DOHH2 (cell line): ENCODE measurements around the gene CRAMP1.

Experiments
- H3F3A ChIP-seq: fragments of 200-600 bp; sonication (generic), shearing (Covaris generic); 2 replicates; pipeline ENCODE4 v1.6.0; 2016; ENCODE audit warnings: antibody characterized with exemption, mild to moderate bottlenecking; ENCODE audit not compliant: control insufficient read depth, insufficient read depth
- H3K27ac ChIP-seq: fragments of 200-600 bp; sonication (generic); 2 replicates; pipeline ENCODE4 v1.5.1; 2014; ENCODE audit warnings: low read depth, mild to moderate bottlenecking, low read length, moderate library complexity
- H3K27me3 ChIP-seq: fragments of 200-600 bp; sonication (generic); 2 replicates; pipeline ENCODE4 v1.6.1; 2014; ENCODE audit warnings: mild to moderate bottlenecking, low read length, mixed read lengths; ENCODE audit not compliant: control insufficient read depth
- H3K36me3 ChIP-seq: fragments of 200-600 bp; sonication (generic); 2 replicates; pipeline ENCODE4 v1.6.1; 2014; ENCODE audit warnings: mild to moderate bottlenecking, low read length, moderate library complexity, mixed read lengths; ENCODE audit not compliant: control insufficient read depth
- H3K4me1 ChIP-seq: fragments of 200-600 bp; sonication (generic); 2 replicates; pipeline ENCODE4 v1.6.1; 2014; ENCODE audit warnings: mild to moderate bottlenecking, low read length, mixed read lengths; ENCODE audit not compliant: control insufficient read depth
- H3K4me2 ChIP-seq: fragments of 200-600 bp; sonication (generic); 2 replicates; pipeline ENCODE4 v1.6.0; 2014; ENCODE audit warnings: mild to moderate bottlenecking, low read length, moderate library complexity
- H3K4me3 ChIP-seq: fragments of 200-600 bp; sonication (generic); 2 replicates; pipeline ENCODE4 v1.5.1; 2014; ENCODE audit warnings: mild to moderate bottlenecking, low read length, mixed read lengths
- H3K79me2 ChIP-seq: fragments of 200-600 bp; sonication (generic); 2 replicates; pipeline ENCODE4 v1.6.1; 2014; ENCODE audit warnings: mild to moderate bottlenecking, low read length, mixed read lengths; ENCODE audit not compliant: control insufficient read depth
- H3K9me2 ChIP-seq: fragments of 200-600 bp; sonication (generic); replicated peaks from 2 replicates; pipeline ENCODE4 v1.6.1; 2014; ENCODE audit warnings: mild to moderate bottlenecking, low read length, mixed read lengths; ENCODE audit not compliant: control insufficient read depth
- H3K9me3 ChIP-seq: fragments of 200-600 bp; sonication (generic); 2 replicates; pipeline ENCODE4 v1.6.1; 2014; ENCODE audit warnings: antibody characterized with exemption, low read length, mixed read lengths; ENCODE audit not compliant: control insufficient read depth, insufficient read depth
- H4K20me1 ChIP-seq: fragments of 200-600 bp; sonication (generic); 2 replicates; pipeline ENCODE4 v1.6.0; 2014; ENCODE audit warnings: low read depth, mild to moderate bottlenecking, antibody characterized with exemption, low read length, moderate library complexity; ENCODE audit not compliant: control insufficient read depth, insufficient read depth
- EZH2phosphoT487 ChIP-seq: fragments of 200-600 bp; sonication (generic); IDR thresholded peaks from 2 replicates; pipeline ENCODE4 v1.6.1; 2017; ENCODE audit warnings: borderline replicate concordance, mild to moderate bottlenecking, antibody characterized with exemption, low read length, moderate library complexity, mixed read lengths
- TF ChIP-seq, protein P1 (sequence below): fragments of 200-600 bp; sonication (generic); IDR thresholded peaks from one replicate; pipeline ENCODE4 v1.5.1; 2014; ENCODE audit warnings: antibody characterized with exemption, mild to moderate bottlenecking, low read depth, low read length; ENCODE audit not compliant: poor library complexity, severe bottlenecking

CRAMP1 gene

DNA sequence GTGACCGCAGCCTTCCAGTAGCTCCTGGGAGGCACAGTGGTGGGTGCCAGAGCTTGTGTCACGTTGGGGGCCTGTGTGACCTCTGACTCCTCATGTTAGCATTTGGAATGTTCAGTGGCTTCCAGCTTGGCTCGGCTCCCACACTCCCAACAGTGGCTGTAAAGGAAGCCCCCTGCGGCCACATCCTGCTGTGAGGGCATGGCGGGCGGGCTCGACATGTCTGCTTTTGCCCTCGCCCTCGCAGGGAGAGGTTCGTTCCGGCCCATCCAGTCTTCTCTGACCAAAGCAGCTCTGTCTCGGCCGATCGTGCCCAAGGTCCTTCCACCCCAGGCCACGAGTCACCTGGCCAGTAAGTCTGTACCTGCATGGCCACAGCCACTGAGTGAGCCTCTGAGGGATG is 53.7 kb downstream of the CRAMP1 start:
- H3K4me1 ChIP-seq: no peaks in the 10 kb centered on the region
- H3F3A ChIP-seq: no peaks in the 10 kb centered on the region
- H3K4me3 ChIP-seq: no peak overlapping the region
- TF ChIP-seq, protein P1, sequence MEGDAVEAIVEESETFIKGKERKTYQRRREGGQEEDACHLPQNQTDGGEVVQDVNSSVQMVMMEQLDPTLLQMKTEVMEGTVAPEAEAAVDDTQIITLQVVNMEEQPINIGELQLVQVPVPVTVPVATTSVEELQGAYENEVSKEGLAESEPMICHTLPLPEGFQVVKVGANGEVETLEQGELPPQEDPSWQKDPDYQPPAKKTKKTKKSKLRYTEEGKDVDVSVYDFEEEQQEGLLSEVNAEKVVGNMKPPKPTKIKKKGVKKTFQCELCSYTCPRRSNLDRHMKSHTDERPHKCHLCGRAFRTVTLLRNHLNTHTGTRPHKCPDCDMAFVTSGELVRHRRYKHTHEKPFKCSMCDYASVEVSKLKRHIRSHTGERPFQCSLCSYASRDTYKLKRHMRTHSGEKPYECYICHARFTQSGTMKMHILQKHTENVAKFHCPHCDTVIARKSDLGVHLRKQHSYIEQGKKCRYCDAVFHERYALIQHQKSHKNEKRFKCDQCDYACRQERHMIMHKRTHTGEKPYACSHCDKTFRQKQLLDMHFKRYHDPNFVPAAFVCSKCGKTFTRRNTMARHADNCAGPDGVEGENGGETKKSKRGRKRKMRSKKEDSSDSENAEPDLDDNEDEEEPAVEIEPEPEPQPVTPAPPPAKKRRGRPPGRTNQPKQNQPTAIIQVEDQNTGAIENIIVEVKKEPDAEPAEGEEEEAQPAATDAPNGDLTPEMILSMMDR: no peak
- no peak for TF ChIP-seq EZH2phosphoT487
- no peaks in the 10 kb centered on the region for H3K79me2 ChIP-seq
- H3K4me2 ChIP-seq: no peak overlapping the region
- H4K20me1 ChIP-seq: no peaks in the 10 kb centered on the region
- peaks cover 89% of the 10 kb centered on the region for H3K36me3 ChIP-seq
- H3K9me2 ChIP-seq: no peaks in the 10 kb centered on the region
- H3K27me3 ChIP-seq: no peaks in the 10 kb centered on the region
- H3K27ac ChIP-seq: no peak overlapping the region
- no peaks in the 10 kb centered on the region for H3K9me3 ChIP-seq

DNA sequence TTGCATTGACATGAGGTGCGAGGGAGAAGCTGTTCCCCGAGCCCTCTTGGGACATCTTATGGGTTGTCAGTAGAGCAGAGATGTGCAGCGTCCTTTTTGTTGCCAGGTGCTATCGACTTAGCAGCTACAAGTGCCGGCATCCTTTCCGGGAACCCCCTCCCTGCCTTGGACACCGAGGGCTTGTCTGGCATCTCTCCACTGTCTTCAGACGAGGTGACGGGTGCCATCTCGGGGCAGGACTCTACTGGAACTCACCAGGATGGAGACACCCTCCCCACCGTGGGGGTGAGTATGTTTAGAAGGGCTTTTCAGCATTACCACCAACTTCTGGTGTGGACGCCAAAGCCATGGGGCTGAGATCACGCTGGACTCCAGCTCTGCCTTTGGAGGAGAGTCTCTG is 54.2 kb downstream of the CRAMP1 start:
- no peaks in the 10 kb centered on the region for H3K9me3 ChIP-seq
- H3F3A ChIP-seq: no peaks in the 10 kb centered on the region
- H3K36me3 ChIP-seq: peaks cover 94% of the 10 kb centered on the region
- H3K27ac ChIP-seq: no peak overlapping the region
- no peaks in the 10 kb centered on the region for H3K27me3 ChIP-seq
- H4K20me1 ChIP-seq: no peaks in the 10 kb centered on the region
- H3K4me3 ChIP-seq: no peak overlapping the region
- no peaks in the 10 kb centered on the region for H3K79me2 ChIP-seq
- TF ChIP-seq, protein P1: no peak
- TF ChIP-seq EZH2phosphoT487: no peak
- H3K9me2 ChIP-seq: no peaks in the 10 kb centered on the region
- no peaks in the 10 kb centered on the region for H3K4me1 ChIP-seq
- no peak overlapping the region for H3K4me2 ChIP-seq

DNA sequence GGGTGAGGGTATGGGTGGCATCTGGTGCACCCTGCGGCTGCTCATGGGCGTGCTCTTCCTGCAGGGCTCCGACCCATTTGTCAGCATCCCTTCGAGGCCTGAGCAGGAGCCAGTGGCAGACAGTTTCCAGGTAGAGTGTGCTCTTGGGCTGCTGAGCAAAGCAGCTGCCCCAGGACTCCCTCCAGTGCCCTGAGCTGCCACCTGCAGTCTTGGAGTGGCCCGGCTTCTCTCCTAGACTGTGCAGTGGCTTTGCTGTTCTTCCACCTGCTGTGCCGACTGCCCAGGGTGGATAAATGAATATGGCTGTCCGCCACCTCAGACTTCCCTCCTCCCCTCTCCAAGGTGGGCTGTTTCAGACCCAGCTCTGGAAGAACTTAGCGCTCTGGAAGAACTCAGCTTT is 55.1 kb downstream of the CRAMP1 start:
- no peaks in the 10 kb centered on the region for H3K9me3 ChIP-seq
- no peak overlapping the region for H3K27ac ChIP-seq
- no peaks in the 10 kb centered on the region for H4K20me1 ChIP-seq
- no peaks in the 10 kb centered on the region for H3K27me3 ChIP-seq
- no peak overlapping the region for H3K4me2 ChIP-seq
- H3K4me3 ChIP-seq: no peak overlapping the region
- TF ChIP-seq EZH2phosphoT487: no peak
- TF ChIP-seq, protein P1: no peak
- H3K36me3 ChIP-seq: peaks cover 96% of the 10 kb centered on the region
- H3K79me2 ChIP-seq: no peaks in the 10 kb centered on the region
- H3K4me1 ChIP-seq: no peaks in the 10 kb centered on the region
- no peaks in the 10 kb centered on the region for H3K9me2 ChIP-seq
- no peaks in the 10 kb centered on the region for H3F3A ChIP-seq

GRCh38 chr16:1667916-1668315 is 55.8 kb downstream of the CRAMP1 start:
- H3K27me3 ChIP-seq: no peaks in the 10 kb centered on the region
- H3K27ac ChIP-seq: no peak overlapping the region
- H3K36me3 ChIP-seq: peaks cover 96% of the 10 kb centered on the region
- H3K79me2 ChIP-seq: no peaks in the 10 kb centered on the region
- no peaks in the 10 kb centered on the region for H3K9me2 ChIP-seq
- H3K4me1 ChIP-seq: no peaks in the 10 kb centered on the region
- TF ChIP-seq, protein P1: no peak
- no peak for TF ChIP-seq EZH2phosphoT487
- H3K4me3 ChIP-seq: no peak overlapping the region
- H4K20me1 ChIP-seq: no peaks in the 10 kb centered on the region
- no peak overlapping the region for H3K4me2 ChIP-seq
- no peaks in the 10 kb centered on the region for H3F3A ChIP-seq
- no peaks in the 10 kb centered on the region for H3K9me3 ChIP-seq
